DND-41 (cell line): Measurements from ENCODE around the gene STOX2.

Source experiments
- CTCF ChIP-seq: IDR thresholded peaks from 2 replicates; pipeline ENCODE4 v1.5.1; 2012; ENCODE audit warnings: borderline replicate concordance, low read length, moderate library complexity, mild to moderate bottlenecking; ENCODE audit not compliant: poor library complexity, severe bottlenecking; ENCODE audit errors: extremely low read depth
- EZH2 ChIP-seq: IDR thresholded peaks from 3 replicates; pipeline ENCODE4 v1.6.1; 2012; ENCODE audit warnings: borderline replicate concordance, low read depth, mild to moderate bottlenecking, moderate library complexity, low read length, inconsistent platforms; ENCODE audit not compliant: severe bottlenecking

- no peak for TF ChIP-seq CTCF
- TF ChIP-seq EZH2: no peak
Observed at GRCh38 chr4:183968931-183969330, 63.8 kb downstream of the STOX2 start.
